ENCODE measurements around the gene CNTNAP1.

The CNTNAP1 gene

DNA sequence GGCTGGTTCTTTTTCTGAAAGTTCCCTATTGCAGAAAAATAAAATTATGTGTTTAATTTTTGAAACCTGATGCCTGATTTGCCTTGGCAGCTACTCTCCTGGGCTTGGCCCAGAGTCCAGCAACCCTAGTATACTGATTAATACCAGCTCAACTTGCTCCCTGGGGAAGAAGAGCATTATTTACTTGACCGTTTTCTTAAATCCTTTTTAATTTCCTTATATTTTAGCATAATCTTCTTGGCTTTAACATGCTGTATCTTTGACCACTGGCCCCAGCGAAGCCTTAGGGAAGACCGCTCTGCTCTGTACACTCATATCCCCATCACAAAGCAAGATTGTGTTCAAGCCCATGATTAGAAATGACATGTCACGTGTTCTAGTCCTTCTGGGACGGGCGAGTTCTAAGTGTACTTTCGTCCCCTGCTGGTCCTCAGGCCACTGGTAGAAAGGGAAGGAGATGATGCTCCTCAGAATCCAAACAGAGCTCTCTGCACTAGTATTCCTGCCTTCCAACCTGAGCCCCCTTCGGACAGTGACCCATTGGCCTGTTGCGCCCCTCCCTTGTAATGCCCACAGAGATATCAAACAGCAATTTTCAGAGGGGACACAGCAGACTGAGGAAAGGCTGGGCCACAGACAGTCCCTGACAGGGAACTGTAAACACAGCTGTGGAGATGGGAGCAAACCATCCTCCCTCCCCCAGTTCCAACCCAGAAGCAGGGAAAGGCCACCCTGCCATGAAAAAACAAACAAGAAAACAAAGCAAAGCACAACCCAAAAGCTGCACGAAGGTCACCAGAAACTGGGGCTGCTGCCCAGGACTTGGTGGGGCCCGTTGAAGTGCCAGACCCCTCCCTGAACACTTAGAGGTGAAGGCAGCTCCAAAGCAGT is 66.8 kb downstream of the CNTNAP1 start:
- Histone ChIP-seq H4K20me1 (ENCODE audit: insufficient read depth, low read length) (no peaks in the 10 kb centered on the region), H3K4me2 (ENCODE audit: low read length) (no peak overlapping the region), H3K79me2 (ENCODE audit: insufficient read depth, low read length) (peaks cover under 1% of the 10 kb centered on the region; the same call in 1 of the 2 replicates), H3K36me3 (ENCODE audit: insufficient read depth, low read length) (no peaks in the 10 kb centered on the region), H3K9me2 (ENCODE audit: low read depth, low read length) (no peaks in the 10 kb centered on the region), H3K27ac (ENCODE audit: low read depth, low read length, poor library complexity, severe bottlenecking) (no peak overlapping the region), H3K9me3 (ENCODE audit: low read length) (no peaks in the 10 kb centered on the region), H2AFZ (ENCODE audit: low read length) (no peak overlapping the region), H3K9ac (ENCODE audit: low read length) (no peak overlapping the region), H3K4me1 (ENCODE audit: insufficient read depth, low read length, severe bottlenecking) (peaks cover 5% of the 10 kb centered on the region), H3K4me3 (ENCODE audit: low read depth, low read length, poor library complexity, severe bottlenecking) (no peak overlapping the region), H3K27me3 (ENCODE audit: insufficient read depth, low read length) (no peaks in the 10 kb centered on the region), H3F3A (ENCODE audit: insufficient read depth, low read length) (no peaks in the 10 kb centered on the region)
- no peak for TF ChIP-seq EZH2 (IDR thresholded peaks at IDR 0.05; ENCODE audit: borderline replicate concordance, low read length)
- TF ChIP-seq, protein P1, sequence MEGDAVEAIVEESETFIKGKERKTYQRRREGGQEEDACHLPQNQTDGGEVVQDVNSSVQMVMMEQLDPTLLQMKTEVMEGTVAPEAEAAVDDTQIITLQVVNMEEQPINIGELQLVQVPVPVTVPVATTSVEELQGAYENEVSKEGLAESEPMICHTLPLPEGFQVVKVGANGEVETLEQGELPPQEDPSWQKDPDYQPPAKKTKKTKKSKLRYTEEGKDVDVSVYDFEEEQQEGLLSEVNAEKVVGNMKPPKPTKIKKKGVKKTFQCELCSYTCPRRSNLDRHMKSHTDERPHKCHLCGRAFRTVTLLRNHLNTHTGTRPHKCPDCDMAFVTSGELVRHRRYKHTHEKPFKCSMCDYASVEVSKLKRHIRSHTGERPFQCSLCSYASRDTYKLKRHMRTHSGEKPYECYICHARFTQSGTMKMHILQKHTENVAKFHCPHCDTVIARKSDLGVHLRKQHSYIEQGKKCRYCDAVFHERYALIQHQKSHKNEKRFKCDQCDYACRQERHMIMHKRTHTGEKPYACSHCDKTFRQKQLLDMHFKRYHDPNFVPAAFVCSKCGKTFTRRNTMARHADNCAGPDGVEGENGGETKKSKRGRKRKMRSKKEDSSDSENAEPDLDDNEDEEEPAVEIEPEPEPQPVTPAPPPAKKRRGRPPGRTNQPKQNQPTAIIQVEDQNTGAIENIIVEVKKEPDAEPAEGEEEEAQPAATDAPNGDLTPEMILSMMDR (IDR thresholded peaks at IDR 0.05; ENCODE audit: low read length): no peak
